Fibroblast of lung (primary cell): ENCODE measurements around the gene GPATCH1. TPM values are rescaled to one million over a fixed set of nuclear protein-coding genes. Genes with fewer than 3 reads are reported as not detected.

Experiments used
- DNase-seq, 2 donors: peaks; one replicate each; pipeline versions ENCODE4 v3.0.0 to v3.0.0-alpha.2; 2010; ENCODE audit warnings: low read depth in 2 of 2
- H2AFZ ChIP-seq: 2 replicates; pipeline ENCODE4 v1.5.1; 2012; ENCODE audit warnings: low read length, control low read depth, inconsistent platforms
- H3K27ac ChIP-seq: 2 replicates; pipeline ENCODE4 v1.5.1; 2011; ENCODE audit warnings: low read length, control low read depth; ENCODE audit not compliant: insufficient read depth
- H3K27me3 ChIP-seq: 2 replicates; pipeline ENCODE4 v1.5.1; 2011; ENCODE audit warnings: mild to moderate bottlenecking, low read length; ENCODE audit not compliant: control insufficient read depth, insufficient read depth
- H3K36me3 ChIP-seq: 2 replicates; pipeline ENCODE4 v1.5.1; 2011; ENCODE audit warnings: low read length; ENCODE audit not compliant: control insufficient read depth, insufficient read depth
- H3K4me1 ChIP-seq: 2 replicates; pipeline ENCODE4 v1.5.1; 2011; ENCODE audit warnings: low read length; ENCODE audit not compliant: control insufficient read depth, insufficient read depth; ENCODE audit errors: extremely low read depth
- H3K4me2 ChIP-seq: 2 replicates; pipeline ENCODE4 v1.5.1; 2011; ENCODE audit warnings: low read length, control low read depth; ENCODE audit not compliant: insufficient read depth; ENCODE audit errors: extremely low read depth
- H3K4me3 ChIP-seq, 4 experiments: fragments of 200-600 bp in 1 of 4; sonication (generic) in 1 of 4; replicated peaks in 1 of 4; 2 replicates each; pipeline ENCODE4 v1.5.1; 2011 to 2016; ENCODE audit warnings: low read length in 4 of 4, low read depth in 3 of 4, mild to moderate bottlenecking in 3 of 4, control low read depth in 2 of 4, inconsistent platforms in 1 of 4, mixed read lengths in 1 of 4; ENCODE audit not compliant: insufficient read depth in 1 of 4; ENCODE audit errors: control extremely low read depth in 1 of 4
- H3K79me2 ChIP-seq: 2 replicates; pipeline ENCODE4 v1.5.1; 2012; ENCODE audit warnings: mild to moderate bottlenecking, low read length, inconsistent platforms; ENCODE audit not compliant: control insufficient read depth, insufficient read depth
- H3K9ac ChIP-seq: 2 replicates; pipeline ENCODE4 v1.5.1; 2011; ENCODE audit warnings: mild to moderate bottlenecking, low read length, control low read depth; ENCODE audit not compliant: insufficient read depth
- H3K9me3 ChIP-seq: 2 replicates; pipeline ENCODE4 v1.5.1; 2012; ENCODE audit warnings: low read depth, low read length; ENCODE audit not compliant: control insufficient read depth, insufficient read depth
- H4K20me1 ChIP-seq: 2 replicates; pipeline ENCODE4 v1.5.1; 2011; ENCODE audit warnings: low read length; ENCODE audit not compliant: control insufficient read depth, insufficient read depth; ENCODE audit errors: extremely low read depth
- EZH2 ChIP-seq: IDR thresholded peaks from 2 replicates; pipeline ENCODE4 v1.5.1; 2012; ENCODE audit warnings: low read length, control low read depth, mild to moderate bottlenecking; ENCODE audit errors: missing control alignments
- polyA plus RNA-seq, 2 donors: library from polyadenylated mRNA; depleted of rRNA in 1 of 2; stranded (reverse) in 1 of 2; unstranded in 1 of 2; fragments of >200 nt; gene quantifications; 2 replicates each; pipeline ENCODE4 v1.2.1, GENCODE V29; 2011 to 2012; ENCODE audit warnings: missing spikeins in 1 of 2
- total RNA-seq: library from RNA; depleted of rRNA; stranded (reverse); fragments of >200 nt; gene quantifications from 2 replicates; pipeline ENCODE4 v1.2.1, GENCODE V29; 2014
- TF ChIP-seq, protein P1 (sequence below), 2 donors: IDR thresholded peaks in 1 of 2; conservative IDR thresholded peaks in 1 of 2; 1 replicate in 1 of 2; 2 replicates in 1 of 2; pipeline ENCODE4 v1.5.1; 2011 to 2012; ENCODE audit warnings: low read length in 2 of 2, control low read depth in 1 of 2, inconsistent platforms in 1 of 2, low read depth in 1 of 2, mild to moderate bottlenecking in 1 of 2

GPATCH1 gene
- total and polyA plus RNA-seq, 2 donors (not counting 1 experiment from before 2014, with no cell fraction given) = 5.6 to 6.3 TPM

DNA sequence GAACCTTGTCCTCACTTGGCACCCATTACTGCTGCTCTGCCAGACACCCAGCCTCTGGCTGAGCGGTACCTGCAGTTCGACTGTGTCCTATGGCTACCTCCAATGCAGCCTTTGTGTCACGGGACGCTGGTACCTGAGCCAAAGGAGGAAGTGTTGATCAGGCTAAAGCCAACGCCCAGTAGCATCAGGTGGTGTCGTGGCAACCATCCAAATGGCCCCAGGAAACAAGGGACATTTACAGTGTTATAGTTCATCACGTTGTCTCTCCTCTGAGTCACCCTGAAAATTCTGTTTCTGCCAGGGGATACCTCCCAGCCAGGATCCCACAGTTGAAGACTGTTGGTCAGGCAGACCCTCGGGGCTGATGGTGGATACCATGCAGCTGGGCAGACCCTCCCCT is 26.4 kb upstream of the GPATCH1 start:
- no peak overlapping the region for H3K27ac ChIP-seq
- H3K79me2 ChIP-seq = no peaks in the 10 kb centered on the region
- no peaks in the 10 kb centered on the region for H3K9me3 ChIP-seq
- H3K27me3 ChIP-seq = no peaks in the 10 kb centered on the region
- H3K4me3 ChIP-seq = no peak overlapping the region
- H4K20me1 ChIP-seq = no peaks in the 10 kb centered on the region
- H3K9ac ChIP-seq = no peak overlapping the region
- H3K4me2 ChIP-seq = no peak overlapping the region
- H3K4me1 ChIP-seq = no peaks in the 10 kb centered on the region
- H3K36me3 ChIP-seq = no peaks in the 10 kb centered on the region
- TF ChIP-seq, protein P1, sequence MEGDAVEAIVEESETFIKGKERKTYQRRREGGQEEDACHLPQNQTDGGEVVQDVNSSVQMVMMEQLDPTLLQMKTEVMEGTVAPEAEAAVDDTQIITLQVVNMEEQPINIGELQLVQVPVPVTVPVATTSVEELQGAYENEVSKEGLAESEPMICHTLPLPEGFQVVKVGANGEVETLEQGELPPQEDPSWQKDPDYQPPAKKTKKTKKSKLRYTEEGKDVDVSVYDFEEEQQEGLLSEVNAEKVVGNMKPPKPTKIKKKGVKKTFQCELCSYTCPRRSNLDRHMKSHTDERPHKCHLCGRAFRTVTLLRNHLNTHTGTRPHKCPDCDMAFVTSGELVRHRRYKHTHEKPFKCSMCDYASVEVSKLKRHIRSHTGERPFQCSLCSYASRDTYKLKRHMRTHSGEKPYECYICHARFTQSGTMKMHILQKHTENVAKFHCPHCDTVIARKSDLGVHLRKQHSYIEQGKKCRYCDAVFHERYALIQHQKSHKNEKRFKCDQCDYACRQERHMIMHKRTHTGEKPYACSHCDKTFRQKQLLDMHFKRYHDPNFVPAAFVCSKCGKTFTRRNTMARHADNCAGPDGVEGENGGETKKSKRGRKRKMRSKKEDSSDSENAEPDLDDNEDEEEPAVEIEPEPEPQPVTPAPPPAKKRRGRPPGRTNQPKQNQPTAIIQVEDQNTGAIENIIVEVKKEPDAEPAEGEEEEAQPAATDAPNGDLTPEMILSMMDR (conservative IDR thresholded peaks at IDR 0.05 in 1 of 2, IDR thresholded peaks at IDR 0.05 in 1 of 2; ENCODE audit: low read depth in 1 of 2, low read length in 2 of 2) = no peak
- no peak for TF ChIP-seq EZH2
- no peak for DNase-seq
- no peak overlapping the region for H2AFZ ChIP-seq

DNA sequence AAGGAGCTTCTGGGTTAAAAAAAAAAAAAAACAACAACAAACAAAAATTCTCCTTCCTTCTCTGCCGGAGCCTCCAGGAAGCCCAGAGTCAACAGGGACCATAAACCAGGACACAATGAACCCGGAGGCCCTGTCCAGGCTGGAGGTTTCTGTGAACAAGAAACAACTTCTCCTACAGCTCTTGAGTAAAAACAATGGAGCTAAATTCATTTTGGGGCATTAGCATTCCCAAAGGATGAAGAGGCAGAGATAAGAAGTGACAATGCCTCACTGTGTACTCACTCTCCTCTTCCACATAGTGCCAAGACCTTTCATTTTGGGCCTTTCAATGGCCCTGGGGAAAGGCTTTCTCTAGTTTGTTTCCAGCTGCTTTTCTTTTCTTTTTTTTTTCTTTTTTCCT is 25.3 kb upstream of the GPATCH1 start:
- peak in 1 of 2 donors; percentile 60 for DNase-seq
- TF ChIP-seq, protein P1 (conservative IDR thresholded peaks at IDR 0.05 in 1 of 2, IDR thresholded peaks at IDR 0.05 in 1 of 2; ENCODE audit: low read depth in 1 of 2, low read length in 2 of 2) = no peak
- no peak for TF ChIP-seq EZH2
- H3K4me1 ChIP-seq = no peaks in the 10 kb centered on the region
- no peaks in the 10 kb centered on the region for H3K9me3 ChIP-seq
- no peak overlapping the region for H3K4me2 ChIP-seq
- H3K79me2 ChIP-seq = no peaks in the 10 kb centered on the region
- no peaks in the 10 kb centered on the region for H3K36me3 ChIP-seq
- H3K4me3 ChIP-seq = no peak overlapping the region
- no peaks in the 10 kb centered on the region for H3K27me3 ChIP-seq
- no peak overlapping the region for H3K9ac ChIP-seq
- no peak overlapping the region for H3K27ac ChIP-seq
- no peaks in the 10 kb centered on the region for H4K20me1 ChIP-seq
- no peak overlapping the region for H2AFZ ChIP-seq

DNA sequence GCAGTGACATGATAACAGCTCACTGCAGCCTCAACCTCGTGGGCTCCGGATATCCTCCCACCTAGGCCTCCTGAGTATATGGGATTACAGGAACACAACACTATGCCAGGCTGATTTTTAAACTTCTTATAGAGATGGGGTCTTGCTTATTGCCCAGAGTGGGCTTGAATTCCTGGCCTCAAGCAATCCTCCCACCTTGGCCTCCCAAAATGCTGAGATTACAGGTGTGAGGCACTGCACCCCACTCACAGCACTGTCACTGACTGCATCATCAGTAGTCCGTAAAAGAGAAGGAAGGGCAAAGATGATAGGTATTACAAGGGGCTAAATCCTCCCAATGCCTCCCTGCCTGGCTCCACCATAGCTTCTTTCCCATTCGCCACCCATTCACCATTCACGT is 20.4 kb upstream of the GPATCH1 start:
- H3K36me3 ChIP-seq = no peaks in the 10 kb centered on the region
- no peak overlapping the region for H3K4me3 ChIP-seq
- peaks cover 2% of the 10 kb centered on the region for H3K4me1 ChIP-seq
- TF ChIP-seq EZH2 = no peak
- TF ChIP-seq, protein P1 (conservative IDR thresholded peaks at IDR 0.05 in 1 of 2, IDR thresholded peaks at IDR 0.05 in 1 of 2; ENCODE audit: low read depth in 1 of 2, low read length in 2 of 2) = no peak
- no peaks in the 10 kb centered on the region for H3K79me2 ChIP-seq
- H3K27me3 ChIP-seq = no peaks in the 10 kb centered on the region
- H2AFZ ChIP-seq = no peak overlapping the region
- no peaks in the 10 kb centered on the region for H4K20me1 ChIP-seq
- H3K4me2 ChIP-seq = no peak overlapping the region
- no peak overlapping the region for H3K27ac ChIP-seq
- no peak overlapping the region for H3K9ac ChIP-seq
- H3K9me3 ChIP-seq = no peaks in the 10 kb centered on the region
- no peak for DNase-seq
